GM12878 (cell line): Measurements from ENCODE around the gene RBM19. TPM values are rescaled to one million over a fixed set of nuclear protein-coding genes. Genes with fewer than 3 reads are reported as not detected.

Source experiments
- ATAC-seq: fragments of 200-7000 bp; cut with Tn5 transposase; 3 replicates; pipeline ENCODE4 v1.9.1; 2020; ENCODE audit warnings: mild to moderate bottlenecking, moderate library complexity
- BruUV-seq: library from RNA; stranded (reverse); fragments of 400-500 nt; replicated peaks from 2 replicates; lab custom pipeline; 2021; lab: Mats Ljungman, UMichigan
- CTCF ChIA-PET: fragments of 300-600 bp; sonication (Branson Sonifier 250); formaldehyde crosslinking; extraction: SDS; loops from one replicate; lab custom pipeline; 2021; ENCODE audit warnings: inconsistent platforms; lab: Yijun Ruan, JAX
- POLR2A ChIA-PET: fragments of 350-600 bp; formaldehyde crosslinking; extraction: SDS; loops from one replicate; lab custom pipeline; 2021; ENCODE audit warnings: inconsistent platforms; lab: Charles Lee
- RAD21 ChIA-PET: fragments of 300-600 bp; sonication (Branson Sonifier 250); formaldehyde crosslinking; loops from one replicate; lab custom pipeline; 2023; ENCODE audit warnings: antibody characterized with exemption; ENCODE audit not compliant: unreplicated experiment; lab: Charles Lee
- SMC1A ChIA-PET: fragments of 300-600 bp; sonication (Branson Sonifier 250); formaldehyde crosslinking; loops from one replicate; lab custom pipeline; 2023; ENCODE audit not compliant: unreplicated experiment, uncharacterized antibody; lab: Charles Lee
- DNase-seq: peaks from one replicate; pipeline ENCODE4 v3.0.0-alpha.2; 2011; ENCODE audit warnings: low read depth, low spot score
- FAIRE-seq: peaks from 3 replicates; lab custom pipeline; 2011; peaks lifted over from hg19 to GRCh38; lab: Jason Lieb, UNC
- H2AFZ ChIP-seq: 2 replicates; pipeline ENCODE4 v1.6.0; 2011; ENCODE audit warnings: low read depth, low read length, control low read depth; ENCODE audit not compliant: control insufficient read depth
- H3K27ac ChIP-seq: 2 replicates; pipeline ENCODE4 v1.5.1; 2011; ENCODE audit warnings: control low read depth; ENCODE audit not compliant: control insufficient read depth, insufficient read depth
- H3K27me3 ChIP-seq, 2 experiments: replicated peaks in 1 of 2; 2 replicates each; pipeline versions ENCODE4 v1.6.0 to v1.6.1; 2011; ENCODE audit warnings: low read length in 1 of 2; ENCODE audit not compliant: control insufficient read depth in 2 of 2, insufficient read depth in 2 of 2
- H3K36me3 ChIP-seq, 2 experiments: 2 replicates each; pipeline ENCODE4 v1.5.1; 2011; ENCODE audit warnings: low read length in 1 of 2; ENCODE audit not compliant: control insufficient read depth in 2 of 2, insufficient read depth in 2 of 2
- H3K4me1 ChIP-seq: 2 replicates; pipeline ENCODE4 v1.6.1; 2011; ENCODE audit warnings: mild to moderate bottlenecking, low read length, moderate library complexity, mixed read lengths; ENCODE audit not compliant: control insufficient read depth, insufficient read depth
- H3K4me2 ChIP-seq: 2 replicates; pipeline ENCODE4 v1.6.0; 2011; ENCODE audit warnings: control low read depth; ENCODE audit not compliant: control insufficient read depth, insufficient read depth
- H3K4me3 ChIP-seq: fragments of 200-600 bp; sonication (generic); 2 replicates; pipeline ENCODE4 v1.5.1; 2016
- H3K79me2 ChIP-seq: 2 replicates; pipeline ENCODE4 v1.6.0; 2011; ENCODE audit warnings: low read length; ENCODE audit not compliant: control insufficient read depth, insufficient read depth
- H3K9ac ChIP-seq: 2 replicates; pipeline ENCODE4 v1.8.0; 2011; ENCODE audit warnings: low read length, control low read depth, mixed read lengths; ENCODE audit not compliant: control insufficient read depth, insufficient read depth
- H3K9me3 ChIP-seq: replicated peaks from 3 replicates; pipeline ENCODE4 v1.5.1; 2011; ENCODE audit warnings: mild to moderate bottlenecking, low read length; ENCODE audit not compliant: control insufficient read depth, insufficient read depth
- H4K20me1 ChIP-seq: 2 replicates; pipeline ENCODE4 v1.6.0; 2011; ENCODE audit not compliant: control insufficient read depth, insufficient read depth
- BMI1 ChIP-seq: fragments of 450-650 bp; IDR thresholded peaks from 2 replicates; pipeline ENCODE4 v1.6.1; 2016; ENCODE audit warnings: mild to moderate bottlenecking, moderate library complexity, borderline replicate concordance
- CBX5 ChIP-seq: sonication (generic); IDR thresholded peaks from 2 replicates; pipeline ENCODE4 v1.6.1; 2016; ENCODE audit warnings: low read depth, moderate library complexity, mild to moderate bottlenecking, inconsistent platforms
- CHD4 ChIP-seq: fragments of 200-600 bp; sonication (generic); IDR thresholded peaks from 2 replicates; pipeline ENCODE4 v1.6.1; 2016; ENCODE audit warnings: mild to moderate bottlenecking
- FOS ChIP-seq: IDR thresholded peaks from 3 replicates; pipeline ENCODE4 v1.6.1; 2011; ENCODE audit warnings: borderline replicate concordance; ENCODE audit not compliant: insufficient read length; ENCODE audit errors: extremely low read depth
- IKZF1 ChIP-seq: fragments of 450-650 bp; conservative IDR thresholded peaks from 2 replicates; pipeline ENCODE4 v1.6.1; 2017; ENCODE audit warnings: antibody characterized with exemption, mild to moderate bottlenecking
- NRF1 ChIP-seq: conservative IDR thresholded peaks from 2 replicates; pipeline ENCODE4 v1.6.1; 2011; ENCODE audit warnings: mild to moderate bottlenecking, low read depth, low read length, improper control_type of control experiment
- SIN3A ChIP-seq: IDR thresholded peaks from 2 replicates; pipeline ENCODE4 v1.6.1; 2012; ENCODE audit warnings: low read depth, low read length, improper control_type of control experiment
- SREBF1 ChIP-seq: IDR thresholded peaks from 2 replicates; pipeline ENCODE4 v1.6.1; 2012; ENCODE audit warnings: mild to moderate bottlenecking, low read length
- WGBS: methylation state at CpG from one replicate; pipeline ENCODE4 v1.1.6; 2016; ENCODE audit warnings: low lambda C conversion rate; ENCODE audit not compliant: insufficient replicate concordance, insufficient coverage; ENCODE audit errors: missing lambda C conversion rate; 5-methylcytosine and 5-hydroxymethylcytosine counted together
- in situ Hi-C: fragments of 300-500 bp; cut with MboI; formaldehyde crosslinking; loops from 9 replicates; pipeline ENCODE4 v1.14.3; 2018; ENCODE audit warnings: mixed read lengths
- intact Hi-C: fragments of 100-400 bp; cut with micrococcal nuclease; formaldehyde crosslinking; loops from one replicate; pipeline ENCODE4 v1.14.2; 2022; ENCODE audit not compliant: unreplicated experiment
- polyA plus RNA-seq, 11 experiments: library from polyadenylated mRNA; depleted of rRNA in 4 of 11; unstranded in 6 of 11; stranded (reverse) in 5 of 11; fragments of >200 nt; fragmentation: Nextera tagmentation in 4 of 11; fragmentation: Illumina TruSeq in 1 of 11; extraction: Ambion mirVana in 4 of 11; extraction: Trizol in 1 of 11; gene quantifications; 1 replicate in 1 of 11; 2 replicates in 10 of 11; pipeline versions ENCODE4 v1.2.1 to v1.2.3, GENCODE V29; 2011 to 2016; ENCODE audit warnings: inconsistent platforms in 2 of 11, missing spikeins in 2 of 11, low read depth in 1 of 11
- total RNA-seq, 4 experiments: library from RNA; depleted of rRNA in 3 of 4; stranded (reverse); fragments of >200 nt in 3 of 4; fragmentation: Illumina TruSeq in 1 of 4; extraction: Trizol in 1 of 4; gene quantifications; 2 replicates each; pipeline versions ENCODE4 v1.2.1 to v1.2.3, GENCODE V29; 2013 to 2021
- TF ChIP-seq, protein P1 (sequence below): fragments of 450-650 bp; formaldehyde crosslinking; IDR thresholded peaks from 2 replicates; pipeline ENCODE4 v1.4.0; 2020; ENCODE audit warnings: mild to moderate bottlenecking, moderate library complexity

Gene RBM19
- total and polyA plus RNA-seq, 10 of the 15 experiments (the other 5 are each of a cell fraction or from before 2014, with no cell fraction given): 4.2 to 42.9 (median 28.4) TPM

DNA sequence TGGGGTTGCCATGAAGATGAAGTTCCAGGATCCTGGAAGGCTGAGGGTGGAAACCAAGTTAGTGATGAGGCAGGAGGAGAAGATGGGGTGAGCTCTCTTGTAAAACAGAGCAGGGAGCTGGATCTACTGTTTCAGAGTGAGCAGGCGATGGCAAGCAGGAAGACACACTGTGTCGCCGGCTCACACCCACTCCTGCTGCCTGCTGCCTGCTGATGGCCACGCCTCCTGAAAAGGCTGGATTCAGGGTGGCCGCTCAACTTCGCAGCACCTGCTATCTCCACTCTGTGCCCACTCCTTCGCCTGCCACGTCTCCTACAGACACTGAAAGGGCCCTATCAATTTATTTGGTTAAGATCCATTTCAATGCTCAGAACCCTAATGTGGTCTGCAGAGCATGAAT is 96.1 kb downstream of the RBM19 start:
- CTCF ChIA-PET: no interaction called here
- WGBS: 95% methylated on average over 8 of the region's 8 CpGs
- Histone ChIP-seq H3K4me2 (no peak overlapping the region), H4K20me1 (no peaks in the 10 kb centered on the region; the same call in 1 of the 2 replicates), H3K4me3 (no peak overlapping the region), H3K27ac (no peak overlapping the region), H3K4me1 (no peaks in the 10 kb centered on the region), H3K79me2 (no peaks in the 10 kb centered on the region), H3K9me3 (no peaks in the 10 kb centered on the region)
- no peak for ATAC-seq
- POLR2A ChIA-PET: no interaction called here
- no TSS peak for BruUV-seq
- RAD21 ChIA-PET: no interaction called here
- SMC1A ChIA-PET: no interaction called here
- intact Hi-C loops: no loop called here
- no peak for TF ChIP-seq SIN3A
- no peak for TF ChIP-seq CBX5
- TF ChIP-seq IKZF1: no peak
- TF ChIP-seq FOS: no peak
- TF ChIP-seq CHD4: no peak
- TF ChIP-seq, all 136 proteins: peak for 0
- FAIRE-seq (no peak), DNase-seq (no peak)
- peaks cover 2 to 3% of the 10 kb centered on the region in 2 experiments; a peak in 3 of 4 replicates for H3K36me3 ChIP-seq
- no peak overlapping the region for H3K9ac ChIP-seq
- H3K27me3 ChIP-seq: no peaks in the 10 kb centered on the region
- H2AFZ ChIP-seq: no peak overlapping the region
- in situ Hi-C loops: no loop called here

DNA sequence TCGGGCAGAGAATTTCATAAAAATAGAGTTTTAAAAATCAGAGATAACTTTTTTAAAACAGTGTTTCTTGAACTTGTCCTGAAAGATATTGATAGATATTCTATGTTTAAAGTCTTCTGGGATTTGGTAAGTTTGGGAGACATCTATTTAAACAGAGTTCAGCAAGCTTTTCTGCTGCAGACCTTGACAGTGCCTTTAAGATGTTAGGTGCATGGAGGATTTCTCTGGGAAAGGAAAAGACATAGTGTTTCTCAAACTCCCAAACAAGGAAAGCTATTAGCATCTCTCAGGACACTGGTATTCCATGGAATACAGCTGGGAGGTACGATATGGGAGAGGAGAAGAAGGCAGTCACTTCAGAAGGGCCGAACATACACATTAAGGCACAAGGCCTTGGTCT is 97.8 kb downstream of the RBM19 start:
- POLR2A ChIA-PET: no interaction called here

More for the DNA sequence above, 97.8 kb downstream of the RBM19 start:
- ChIA-PET RAD21 (no interaction called here), CTCF (interaction anchor here (0.5 to 2.0 kb wide), 3 partner anchors 8 to 463 kb away, joined by 3 to 4 read pairs (median 3); no protein-coding TSS in a partner anchor)
- no peak for DNase-seq
- H4K20me1 ChIP-seq: no peaks in the 10 kb centered on the region; the same call in 1 of the 2 replicates
- FAIRE-seq: no peak
- no peak for ATAC-seq
- H3K4me1 ChIP-seq: peaks cover 8% of the 10 kb centered on the region
- no peaks in the 10 kb centered on the region for H3K79me2 ChIP-seq
- H3K27me3 ChIP-seq: no peaks in the 10 kb centered on the region
- TF ChIP-seq, protein P1, sequence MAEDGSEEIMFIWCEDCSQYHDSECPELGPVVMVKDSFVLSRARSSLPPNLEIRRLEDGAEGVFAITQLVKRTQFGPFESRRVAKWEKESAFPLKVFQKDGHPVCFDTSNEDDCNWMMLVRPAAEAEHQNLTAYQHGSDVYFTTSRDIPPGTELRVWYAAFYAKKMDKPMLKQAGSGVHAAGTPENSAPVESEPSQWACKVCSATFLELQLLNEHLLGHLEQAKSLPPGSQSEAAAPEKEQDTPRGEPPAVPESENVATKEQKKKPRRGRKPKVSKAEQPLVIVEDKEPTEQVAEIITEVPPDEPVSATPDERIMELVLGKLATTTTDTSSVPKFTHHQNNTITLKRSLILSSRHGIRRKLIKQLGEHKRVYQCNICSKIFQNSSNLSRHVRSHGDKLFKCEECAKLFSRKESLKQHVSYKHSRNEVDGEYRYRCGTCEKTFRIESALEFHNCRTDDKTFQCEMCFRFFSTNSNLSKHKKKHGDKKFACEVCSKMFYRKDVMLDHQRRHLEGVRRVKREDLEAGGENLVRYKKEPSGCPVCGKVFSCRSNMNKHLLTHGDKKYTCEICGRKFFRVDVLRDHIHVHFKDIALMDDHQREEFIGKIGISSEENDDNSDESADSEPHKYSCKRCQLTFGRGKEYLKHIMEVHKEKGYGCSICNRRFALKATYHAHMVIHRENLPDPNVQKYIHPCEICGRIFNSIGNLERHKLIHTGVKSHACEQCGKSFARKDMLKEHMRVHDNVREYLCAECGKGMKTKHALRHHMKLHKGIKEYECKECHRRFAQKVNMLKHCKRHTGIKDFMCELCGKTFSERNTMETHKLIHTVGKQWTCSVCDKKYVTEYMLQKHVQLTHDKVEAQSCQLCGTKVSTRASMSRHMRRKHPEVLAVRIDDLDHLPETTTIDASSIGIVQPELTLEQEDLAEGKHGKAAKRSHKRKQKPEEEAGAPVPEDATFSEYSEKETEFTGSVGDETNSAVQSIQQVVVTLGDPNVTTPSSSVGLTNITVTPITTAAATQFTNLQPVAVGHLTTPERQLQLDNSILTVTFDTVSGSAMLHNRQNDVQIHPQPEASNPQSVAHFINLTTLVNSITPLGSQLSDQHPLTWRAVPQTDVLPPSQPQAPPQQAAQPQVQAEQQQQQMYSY (CRISPR knock-in tag): no peak
- no peak for TF ChIP-seq BMI1
- no peak for TF ChIP-seq SREBF1
- no peak for TF ChIP-seq NRF1
- TF ChIP-seq, all 136 proteins: peak for 0
- Histone ChIP-seq H3K4me2 (no peak overlapping the region), H3K36me3 (peaks cover 0 to 2% of the 10 kb centered on the region in 2 experiments; a peak in 1 of 4 replicates), H3K9ac (no peak overlapping the region), H3K9me3 (no peaks in the 10 kb centered on the region), H3K27ac (no peak overlapping the region), H3K4me3 (no peak overlapping the region), H2AFZ (no peak overlapping the region)
- WGBS: 92% methylated on average over 3 of the region's 3 CpGs
- SMC1A ChIA-PET: no interaction called here
- in situ Hi-C loops: no loop called here
- intact Hi-C loops: no loop called here
- BruUV-seq: no TSS peak
